ENCODE results near the gene ZFC3H1.

- TF ChIP-seq EZH2 (IDR thresholded peaks at IDR 0.05; ENCODE audit: low read depth) (no peak), CTCF (conservative IDR thresholded peaks at IDR 0.05) (no peak)
These were observed 25.4 kb upstream of the ZFC3H1 start for GRCh38 chr12:71688961-71689570.
